Putamen (tissue), 1 donor: ENCODE data around the gene ZPR1.
"Not testable (repeated sequence)": the region's sequence is repeated elsewhere in the genome, so short reads cannot be mapped to it uniquely, and the experiment has no call there.

Experiments used
- DNase-seq: peaks from one replicate; pipeline ENCODE4 v3.0.0-alpha.2; 2016; ENCODE audit warnings: low spot score

ZPR1 gene

DNA sequence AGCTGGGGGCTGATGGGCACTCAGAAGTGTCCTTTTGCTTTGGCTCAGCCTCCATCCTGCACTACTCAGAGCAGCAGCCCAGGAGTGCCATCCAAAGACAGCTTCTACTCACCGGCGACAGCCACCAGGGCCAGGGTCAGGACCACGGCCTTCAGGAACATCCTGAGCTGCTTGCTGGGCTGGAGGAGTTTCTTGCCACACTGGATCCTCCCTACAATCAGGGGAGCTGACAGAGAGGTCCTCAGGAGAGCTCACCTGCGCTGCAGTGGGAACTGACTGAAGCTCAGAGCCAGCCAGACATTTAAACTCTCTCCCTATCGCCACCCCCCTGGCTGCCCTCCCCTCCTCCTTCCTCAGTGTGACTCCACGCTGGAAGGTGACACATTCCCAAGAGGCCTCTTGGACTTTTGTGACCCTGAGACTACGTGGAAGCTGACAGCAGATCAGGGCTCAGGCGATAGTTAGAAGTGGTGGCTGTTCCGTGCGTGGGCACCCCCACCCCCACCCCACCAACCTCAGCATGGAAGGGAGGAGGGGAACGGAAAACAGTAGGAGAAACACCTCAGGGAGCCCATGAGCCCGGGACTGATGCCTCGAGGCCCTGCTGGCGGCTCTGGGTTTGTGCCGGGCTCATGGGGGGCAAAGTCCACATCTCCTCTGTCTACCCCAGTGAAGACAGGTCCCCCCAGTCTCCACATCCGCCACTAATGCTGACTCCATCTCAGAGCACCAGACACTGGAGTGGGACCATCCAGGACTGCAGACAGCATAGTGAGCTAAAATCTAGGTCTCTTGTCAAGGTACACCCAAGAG is 35.4 kb upstream of the ZPR1 start, which contains the start of gene APOA4:
Gene APOA4, minus strand, starts transcription at position 274 of the 813 bp plus-strand sequence. Its CDS starts 113 bp downstream, at position 161.
- no peak for DNase-seq

DNA sequence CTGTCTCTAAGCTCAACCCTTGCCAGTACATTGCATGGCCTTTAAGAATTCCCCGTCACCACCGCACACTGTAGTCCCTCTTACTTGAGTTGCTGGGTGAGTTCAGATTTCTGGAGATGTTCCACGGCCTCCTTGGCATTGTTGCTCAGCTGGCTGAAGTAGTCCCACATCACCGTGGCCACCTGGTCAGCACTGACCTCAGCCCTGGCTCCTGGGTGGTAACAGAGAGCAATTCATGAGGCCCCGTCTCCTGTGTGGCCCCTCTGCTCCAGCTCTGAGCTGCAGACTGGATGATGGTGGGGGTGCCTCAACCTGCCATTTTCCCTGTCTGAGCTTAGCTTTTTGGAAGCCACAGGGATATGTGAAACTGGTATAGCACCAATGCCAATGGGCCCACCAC is 34.8 kb upstream of the ZPR1 start:
- no peak for DNase-seq

DNA sequence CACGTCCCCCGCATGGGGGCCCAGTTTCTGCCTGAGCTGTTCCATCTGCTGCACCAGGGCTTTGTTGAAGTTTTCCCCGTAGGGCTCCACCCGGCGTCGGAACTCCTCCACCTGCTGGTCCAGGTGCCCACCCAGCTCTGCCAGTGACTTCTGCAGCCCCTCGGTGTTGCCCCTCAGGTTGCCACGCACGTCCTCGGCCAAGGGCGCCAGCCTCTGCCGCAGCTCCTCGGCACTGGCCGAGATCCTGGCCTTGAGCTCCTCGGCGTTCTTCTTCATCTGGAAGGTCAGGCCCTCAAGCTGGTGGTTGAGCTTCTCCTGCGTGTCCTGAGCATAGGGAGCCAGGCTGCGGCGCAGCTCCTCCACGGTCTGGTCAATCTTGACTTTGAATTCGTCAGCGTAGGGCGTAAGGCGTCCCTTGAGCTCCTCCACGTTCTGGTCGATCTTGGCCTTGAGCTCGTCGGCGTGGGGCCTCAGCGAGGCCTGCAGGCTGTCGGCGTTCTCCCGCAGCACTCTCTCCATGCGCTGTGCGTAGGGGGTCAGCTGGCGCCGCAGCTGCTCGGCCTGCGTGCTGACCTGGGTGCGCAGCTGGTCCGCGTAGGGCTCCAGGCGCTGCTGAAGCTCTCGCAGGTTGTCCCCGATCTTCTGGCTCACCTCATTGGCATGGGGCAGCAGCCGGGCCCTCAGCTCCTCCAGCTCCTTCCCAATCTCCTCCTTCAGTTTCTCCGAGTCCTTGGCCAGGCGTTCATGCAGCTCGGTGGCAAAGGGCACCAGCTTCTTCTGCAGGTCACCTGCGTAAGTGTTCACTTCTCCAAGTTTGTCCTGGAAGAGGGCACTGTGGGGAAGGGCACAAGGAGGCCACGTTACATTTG is 33.5 kb upstream of the ZPR1 start:
- no peak for DNase-seq

DNA sequence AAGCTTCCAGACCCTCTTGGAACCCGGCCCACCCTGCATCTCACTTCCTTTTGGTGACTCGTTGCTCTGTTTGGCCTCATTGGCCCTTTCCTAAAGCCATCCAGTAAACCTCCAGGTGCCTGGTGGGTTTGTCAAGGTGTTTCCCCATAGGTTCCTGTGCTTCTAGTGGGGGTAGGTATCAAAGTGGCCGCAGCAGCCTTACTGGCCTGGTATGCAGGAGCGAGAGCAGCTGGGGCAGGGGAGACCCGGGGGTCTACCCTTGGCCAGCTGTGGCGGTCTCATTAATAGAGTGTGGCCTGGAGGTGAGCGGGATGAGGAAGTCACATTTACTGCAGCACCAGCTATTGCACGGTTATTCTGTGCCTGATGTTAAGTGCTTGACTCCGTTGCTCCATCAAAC is 31.2 kb upstream of the ZPR1 start:
- no peak for DNase-seq

DNA sequence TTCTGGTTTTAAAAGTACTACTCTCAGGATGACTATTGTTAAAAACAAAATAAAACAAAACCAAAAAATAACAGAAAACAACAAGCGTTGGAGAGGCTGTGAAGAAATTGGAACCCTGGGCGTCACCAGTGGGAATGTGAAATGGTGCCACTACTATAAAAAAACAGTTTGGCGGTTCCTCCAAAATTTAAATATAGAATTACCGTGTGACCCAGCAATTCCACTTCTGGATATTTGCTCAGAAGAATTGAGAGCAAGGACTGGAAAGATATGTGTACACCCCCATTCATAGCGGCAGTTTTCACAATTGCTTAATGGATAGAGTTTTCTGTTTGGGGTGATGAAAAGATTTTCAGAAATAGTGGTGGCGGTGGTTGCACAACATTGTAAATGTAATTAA is 26.7 kb upstream of the ZPR1 start:
- no peak for DNase-seq

DNA sequence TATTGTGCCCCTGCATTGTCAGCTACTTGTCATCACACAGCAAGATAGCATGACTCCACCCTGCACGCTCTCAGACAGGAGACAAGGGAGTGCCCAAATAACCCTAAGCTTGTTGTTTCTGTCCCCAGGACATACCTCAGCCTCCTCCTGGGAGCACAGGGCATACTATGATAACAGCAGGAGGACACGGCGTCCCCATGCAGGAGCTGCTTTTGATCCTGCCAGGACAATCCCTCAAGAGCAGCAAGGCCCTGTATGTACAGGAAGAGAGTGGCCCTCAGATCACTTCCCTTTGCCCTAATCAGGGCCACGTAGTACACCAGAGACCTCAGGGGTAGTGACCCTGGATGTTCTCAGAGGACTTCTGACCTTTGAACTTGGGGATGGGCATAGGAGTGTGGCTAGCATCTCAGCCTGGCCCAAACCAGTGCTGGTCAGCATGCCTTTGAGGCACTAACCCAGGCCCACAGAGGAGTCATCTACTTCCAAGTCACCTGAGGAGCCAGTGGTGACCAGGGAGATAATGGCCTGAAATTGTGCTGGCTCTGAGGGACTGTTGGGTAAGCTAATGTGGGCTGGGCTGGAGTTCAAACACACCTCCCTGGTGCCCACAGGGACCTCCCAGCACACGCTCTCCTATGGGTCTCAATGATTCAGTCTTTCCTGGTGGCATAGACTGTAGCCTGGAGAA is 26.1 kb upstream of the ZPR1 start:
- DNase-seq = no peak

DNA sequence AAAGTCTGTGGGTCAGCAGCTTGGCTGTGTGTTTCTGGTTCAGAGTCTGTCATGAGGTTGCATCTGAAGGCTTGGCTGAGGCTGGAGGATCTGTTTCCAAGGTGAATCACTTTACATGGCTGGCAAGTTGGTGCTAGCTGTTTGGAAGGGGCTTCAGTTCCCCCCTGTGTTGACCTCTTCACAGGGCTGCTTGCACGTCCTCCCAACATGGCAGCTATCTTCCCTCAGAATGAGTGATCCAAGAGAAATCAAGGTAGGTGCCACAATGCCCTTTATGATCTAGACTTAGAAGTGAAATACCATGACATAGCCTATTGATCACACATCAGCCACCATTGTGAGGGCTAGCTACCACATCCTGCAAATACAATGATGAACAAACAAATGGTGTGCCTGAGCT is 25.3 kb upstream of the ZPR1 start:
- no peak for DNase-seq

DNA sequence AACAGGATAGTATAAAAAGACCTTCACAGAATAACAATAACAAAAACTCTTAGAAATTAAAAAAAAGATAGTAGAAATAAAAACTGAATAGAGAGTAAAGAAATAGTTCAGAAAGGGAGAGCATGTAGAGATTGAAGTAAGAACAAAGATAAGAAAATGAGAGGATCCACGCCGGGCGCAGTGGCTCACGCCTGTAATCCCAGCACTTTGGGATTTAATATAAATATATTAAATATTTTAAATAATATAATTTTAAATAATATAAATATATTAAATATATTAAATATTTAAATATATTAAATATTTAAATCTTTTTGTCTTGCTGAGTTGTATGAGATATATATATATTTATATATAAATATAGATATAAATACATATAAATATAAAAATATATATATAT is 24.3 kb upstream of the ZPR1 start:
- no peak for DNase-seq

DNA sequence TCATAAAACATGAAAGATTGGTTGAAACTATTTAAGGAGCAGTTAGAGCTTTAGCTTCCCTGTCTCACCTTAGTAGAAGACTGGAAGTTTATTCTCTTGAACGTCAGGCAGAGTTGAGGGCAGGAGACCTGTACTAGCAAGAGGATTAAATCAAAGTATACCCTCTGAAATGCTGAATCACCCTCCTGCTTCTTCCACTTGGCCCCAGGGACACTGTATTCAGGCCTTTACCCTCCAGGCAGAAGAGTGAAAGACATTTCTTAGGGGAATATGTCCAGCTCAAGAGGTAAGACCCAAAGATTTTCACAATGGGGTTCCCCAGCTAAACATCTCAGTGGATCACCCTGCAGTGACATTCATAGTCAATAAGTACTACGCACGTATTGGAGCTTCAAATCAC is 23.4 kb upstream of the ZPR1 start:
- no peak for DNase-seq

DNA sequence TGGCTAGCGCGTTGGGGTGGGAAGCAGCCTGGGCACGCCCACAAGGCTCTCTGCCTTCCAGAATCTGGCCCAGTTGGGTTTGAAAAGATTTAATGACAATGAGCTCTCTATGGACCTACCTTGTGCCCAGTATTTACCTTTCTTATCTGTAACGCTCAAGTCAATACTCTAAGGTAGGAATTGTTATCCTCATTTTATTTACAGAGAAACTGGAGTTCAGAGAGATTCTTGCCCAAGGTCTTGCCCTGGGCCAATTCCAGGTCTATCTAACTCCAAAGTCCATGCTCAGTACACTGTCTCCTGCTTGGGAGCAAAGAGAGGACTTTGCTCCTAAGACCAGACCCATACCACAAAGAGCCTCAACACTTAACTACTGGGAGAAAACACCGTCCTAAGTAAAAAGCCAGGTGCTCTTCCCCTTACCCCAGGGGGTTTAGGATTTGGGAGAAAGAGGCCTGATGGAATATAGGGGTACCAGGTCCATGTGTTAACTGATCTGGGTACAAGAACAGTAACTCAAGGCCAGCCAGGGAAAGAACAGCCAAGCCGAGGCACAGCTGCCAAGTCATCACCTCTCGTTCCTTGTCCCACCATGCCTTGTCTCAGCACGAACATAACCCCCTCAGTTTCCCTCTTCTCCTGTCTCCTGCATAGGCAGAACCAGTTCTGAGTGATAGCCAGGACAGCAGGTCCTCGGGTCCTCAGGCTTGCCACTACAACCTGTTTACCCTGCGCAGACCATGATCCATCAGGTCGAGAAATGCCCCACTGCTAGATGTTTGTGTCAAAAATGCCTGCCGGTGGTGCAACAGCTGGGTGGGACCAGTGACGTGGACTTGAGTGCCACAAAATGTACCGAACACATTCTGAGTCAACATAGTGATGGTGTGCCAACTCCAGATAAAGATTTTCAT is 20.7 kb upstream of the ZPR1 start:
- no peak for DNase-seq

DNA sequence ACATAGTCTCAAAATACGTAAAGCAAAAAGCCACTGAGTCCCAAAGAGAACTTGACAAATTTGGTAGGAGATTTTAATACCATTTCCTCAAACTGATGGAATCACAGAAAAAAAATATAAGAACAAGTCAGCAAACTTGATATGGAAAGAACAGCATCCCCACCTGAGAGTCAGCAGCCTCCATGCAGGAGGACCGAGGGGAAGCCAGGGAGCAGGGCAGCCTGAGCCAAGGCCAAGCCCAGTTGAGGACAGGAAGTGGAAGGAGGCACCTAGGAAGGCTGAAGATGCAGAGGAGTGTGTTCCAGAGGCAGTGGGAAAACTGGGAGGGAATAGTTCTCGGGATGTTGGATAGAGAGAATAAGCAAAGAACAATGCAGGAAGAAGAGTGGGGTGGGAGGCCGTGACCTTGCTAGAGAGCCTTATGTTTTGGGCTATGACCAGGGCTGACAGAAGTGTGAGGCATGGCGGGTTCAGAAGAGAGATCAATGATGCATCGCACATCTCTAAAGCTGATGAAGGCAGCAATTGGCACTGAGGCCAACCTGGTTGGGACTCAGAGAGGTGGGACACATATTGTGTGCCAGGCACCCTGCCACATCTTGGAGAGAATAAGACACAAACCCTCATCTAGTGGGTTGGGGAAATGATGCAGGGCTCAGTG is 19.9 kb upstream of the ZPR1 start:
- no peak for DNase-seq

DNA sequence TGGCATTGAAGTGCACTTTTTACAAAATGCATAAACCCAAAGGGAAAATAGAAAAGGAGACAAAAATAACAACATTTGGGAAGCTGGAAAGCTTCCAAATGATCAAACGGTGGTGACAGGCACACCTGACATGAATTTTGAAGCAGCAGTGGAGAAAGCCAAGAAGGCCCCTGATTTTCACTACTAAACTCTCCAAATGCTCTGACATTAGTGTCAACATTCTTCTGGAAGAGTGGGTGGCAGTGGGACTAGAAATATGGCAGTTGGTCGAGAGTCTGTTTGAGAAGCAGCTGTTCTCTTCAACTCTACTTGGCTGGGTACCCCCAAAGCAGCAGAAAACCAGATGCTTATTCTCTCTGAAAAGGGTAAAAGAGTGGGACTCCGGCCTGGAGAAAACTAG is 16.2 kb upstream of the ZPR1 start:
- no peak for DNase-seq

DNA sequence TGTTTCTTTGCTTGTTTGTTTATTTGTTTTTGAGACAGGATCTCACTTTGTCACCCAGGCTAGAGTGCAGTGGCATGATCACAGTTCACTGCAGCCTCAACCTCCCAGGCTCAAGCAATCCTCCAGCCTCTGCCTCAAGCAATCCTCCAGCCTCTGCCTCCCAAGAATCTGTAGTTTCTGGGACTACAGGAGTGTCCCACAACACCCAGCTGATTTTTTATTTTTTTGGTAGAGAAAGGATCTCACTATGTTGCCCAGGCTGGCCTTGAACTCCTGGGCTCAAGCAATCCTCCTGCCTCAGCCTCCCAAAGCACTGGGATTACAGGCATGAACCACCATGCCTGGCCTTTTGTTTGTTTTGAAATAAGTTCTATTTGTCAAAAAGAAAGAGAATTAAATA is 13.8 kb upstream of the ZPR1 start:
- not testable (repeated sequence) for DNase-seq

DNA sequence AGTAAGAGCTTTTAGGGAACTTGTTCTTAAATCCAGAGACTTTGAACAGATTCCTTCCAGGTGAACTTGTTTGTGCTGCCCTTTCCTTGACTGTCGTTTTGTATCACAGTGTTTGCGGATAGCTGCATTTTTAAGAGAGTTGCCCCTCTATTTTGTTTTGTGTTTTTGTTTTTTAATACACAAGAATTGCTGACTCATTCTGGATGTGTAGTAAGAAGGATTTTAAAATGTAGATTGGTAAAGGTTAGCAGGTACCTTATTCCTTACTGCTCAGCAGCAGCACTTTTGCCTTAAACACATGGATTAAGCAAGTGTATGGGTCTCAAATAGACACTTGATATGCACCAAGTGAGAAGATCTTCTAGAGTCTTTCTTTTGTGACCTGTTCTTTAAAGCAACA is 12.8 kb upstream of the ZPR1 start:
- DNase-seq = no peak

DNA sequence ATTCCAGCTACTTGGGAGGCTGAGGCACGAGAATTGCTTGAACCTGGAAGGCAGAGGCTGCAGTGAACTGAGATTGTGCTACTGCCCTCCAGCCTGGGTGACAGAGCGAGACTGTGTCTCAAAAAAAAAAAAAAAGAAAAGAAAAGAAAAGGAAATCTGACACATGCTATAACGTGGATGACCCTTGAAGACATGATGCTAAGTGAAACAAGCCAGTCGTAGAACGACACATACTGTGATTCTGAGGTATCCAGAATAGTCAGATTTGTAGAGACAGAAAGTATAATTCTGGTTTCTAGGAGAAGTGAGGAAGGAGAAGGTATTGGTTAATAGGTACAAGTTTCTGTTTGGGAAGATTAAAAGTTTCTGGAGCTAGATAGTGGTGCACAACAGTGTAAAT is 10.5 kb upstream of the ZPR1 start:
- DNase-seq = no peak

DNA sequence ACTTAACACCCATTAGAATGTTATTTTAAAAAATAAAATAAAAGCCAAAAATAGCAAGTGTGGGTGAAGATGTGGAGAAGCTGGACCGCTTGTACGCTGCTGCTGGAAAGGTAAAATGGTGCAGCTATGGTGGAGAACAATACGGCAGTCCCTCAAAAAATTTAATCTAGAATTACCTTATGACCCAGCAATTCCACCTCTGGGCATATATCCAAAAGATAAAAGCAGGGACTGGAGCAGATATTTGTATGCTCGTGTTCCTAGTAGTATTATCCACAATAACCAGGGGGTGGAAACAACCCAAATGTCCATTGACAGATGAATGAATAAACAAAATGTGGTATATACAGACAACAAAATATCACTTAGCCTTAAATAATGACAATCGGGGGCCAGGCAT is 10.0 kb upstream of the ZPR1 start:
- no peak for DNase-seq

DNA sequence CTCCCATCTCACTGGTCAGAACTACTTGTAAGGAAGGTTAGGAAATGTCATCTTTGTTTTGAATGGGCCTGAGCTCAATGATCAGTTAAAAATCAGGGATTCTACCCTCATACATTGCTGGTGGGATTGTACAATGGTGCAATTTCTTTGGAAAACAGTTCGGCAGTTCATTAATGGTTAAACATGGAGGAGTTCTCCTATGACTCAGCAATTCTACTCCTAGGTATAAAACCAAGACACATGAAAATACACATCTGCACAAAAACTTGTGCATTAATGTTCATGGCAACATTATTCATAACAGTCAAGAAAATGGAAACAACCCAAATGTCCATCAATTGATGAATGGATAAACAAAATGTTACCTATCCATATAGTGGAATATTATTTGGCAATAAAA is 8.7 kb upstream of the ZPR1 start:
- no peak for DNase-seq

DNA sequence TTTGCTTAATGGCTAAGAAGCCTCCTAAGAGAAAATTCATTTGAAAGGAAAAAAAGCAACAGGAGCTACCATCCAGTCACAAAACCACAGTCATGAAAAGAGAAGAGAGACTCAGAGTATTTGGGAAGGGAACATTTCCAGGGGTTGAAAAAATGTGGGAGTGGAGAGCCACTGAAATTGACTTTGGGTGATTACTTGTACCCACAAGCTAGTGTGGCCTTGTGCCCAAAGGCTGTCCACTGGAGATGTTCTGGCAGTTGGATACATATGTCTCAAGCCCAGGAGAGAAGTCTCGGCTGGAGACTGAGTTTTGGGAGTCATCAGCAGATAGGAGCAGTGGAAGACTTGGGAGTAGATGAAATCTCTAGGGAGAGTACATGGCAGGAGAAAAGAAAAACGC is 7.0 kb upstream of the ZPR1 start:
- no peak for DNase-seq

DNA sequence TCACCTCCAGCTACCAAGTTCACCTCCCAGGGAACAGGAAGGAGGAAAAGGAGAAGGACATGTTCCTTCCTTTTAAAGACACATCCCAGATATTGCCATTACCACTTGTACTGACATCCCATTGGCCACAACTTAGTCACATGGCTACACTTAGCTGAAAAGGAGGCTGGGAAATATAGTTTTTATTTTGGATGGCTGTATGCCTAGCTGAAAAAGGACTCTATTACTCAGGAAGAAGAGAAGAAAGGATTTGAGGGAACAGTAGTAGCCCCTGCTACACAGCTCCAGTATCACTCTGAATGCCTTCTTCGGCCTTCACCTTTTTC is 5.9 kb upstream of the ZPR1 start:
- no peak for DNase-seq

DNA sequence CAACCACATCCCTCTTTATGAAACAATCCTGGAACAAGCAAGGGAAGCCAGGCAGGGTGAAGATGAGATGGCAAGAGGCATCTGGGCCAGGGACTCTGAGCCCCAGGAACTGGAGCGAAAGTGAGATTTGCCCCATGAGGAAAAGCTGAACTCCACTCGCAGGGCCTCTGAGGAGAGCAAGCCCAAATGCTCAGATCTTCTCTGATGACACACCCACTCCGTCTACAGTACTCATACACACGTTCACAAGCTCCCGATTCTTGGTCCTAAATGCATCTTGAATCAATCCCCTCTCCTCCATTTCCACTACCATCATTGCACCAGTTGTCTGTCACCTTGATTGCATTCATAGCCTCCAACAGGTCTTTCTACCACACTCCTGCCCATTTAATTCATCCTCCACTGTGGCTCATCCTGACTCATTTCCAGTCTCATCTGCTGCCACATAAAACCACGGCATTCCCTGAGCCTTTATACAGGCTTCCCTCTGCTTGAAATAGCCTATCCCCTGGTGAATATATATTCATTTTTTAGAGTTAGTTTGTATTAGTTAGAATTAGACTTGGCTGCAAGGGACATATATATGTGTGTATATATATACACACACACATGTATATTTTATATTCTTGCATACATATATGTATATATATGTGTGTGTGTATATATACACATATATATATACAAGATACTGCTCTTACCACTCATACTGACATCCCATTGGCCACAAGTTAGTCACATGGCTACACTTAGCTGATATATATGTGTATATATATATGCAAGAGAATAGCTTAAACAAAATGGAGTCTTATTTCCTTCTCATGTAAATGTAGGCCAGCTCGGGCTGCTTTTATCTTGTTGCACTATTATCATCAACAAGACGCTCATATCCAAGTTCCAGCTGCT is 5.3 kb upstream of the ZPR1 start:
- no peak for DNase-seq
